Smooth muscle cell of the brain vasculature (primary cell): ENCODE data around the gene REXO1.
"Not testable (repeated sequence)": the region's sequence is repeated elsewhere in the genome, so short reads cannot be mapped to it uniquely, and the experiment has no call there.

Experiments used
- DNase-seq: peaks from one replicate; pipeline ENCODE4 v3.0.0-alpha.2; 2012; ENCODE audit warnings: low read depth, low spot score

REXO1 gene, protein sequence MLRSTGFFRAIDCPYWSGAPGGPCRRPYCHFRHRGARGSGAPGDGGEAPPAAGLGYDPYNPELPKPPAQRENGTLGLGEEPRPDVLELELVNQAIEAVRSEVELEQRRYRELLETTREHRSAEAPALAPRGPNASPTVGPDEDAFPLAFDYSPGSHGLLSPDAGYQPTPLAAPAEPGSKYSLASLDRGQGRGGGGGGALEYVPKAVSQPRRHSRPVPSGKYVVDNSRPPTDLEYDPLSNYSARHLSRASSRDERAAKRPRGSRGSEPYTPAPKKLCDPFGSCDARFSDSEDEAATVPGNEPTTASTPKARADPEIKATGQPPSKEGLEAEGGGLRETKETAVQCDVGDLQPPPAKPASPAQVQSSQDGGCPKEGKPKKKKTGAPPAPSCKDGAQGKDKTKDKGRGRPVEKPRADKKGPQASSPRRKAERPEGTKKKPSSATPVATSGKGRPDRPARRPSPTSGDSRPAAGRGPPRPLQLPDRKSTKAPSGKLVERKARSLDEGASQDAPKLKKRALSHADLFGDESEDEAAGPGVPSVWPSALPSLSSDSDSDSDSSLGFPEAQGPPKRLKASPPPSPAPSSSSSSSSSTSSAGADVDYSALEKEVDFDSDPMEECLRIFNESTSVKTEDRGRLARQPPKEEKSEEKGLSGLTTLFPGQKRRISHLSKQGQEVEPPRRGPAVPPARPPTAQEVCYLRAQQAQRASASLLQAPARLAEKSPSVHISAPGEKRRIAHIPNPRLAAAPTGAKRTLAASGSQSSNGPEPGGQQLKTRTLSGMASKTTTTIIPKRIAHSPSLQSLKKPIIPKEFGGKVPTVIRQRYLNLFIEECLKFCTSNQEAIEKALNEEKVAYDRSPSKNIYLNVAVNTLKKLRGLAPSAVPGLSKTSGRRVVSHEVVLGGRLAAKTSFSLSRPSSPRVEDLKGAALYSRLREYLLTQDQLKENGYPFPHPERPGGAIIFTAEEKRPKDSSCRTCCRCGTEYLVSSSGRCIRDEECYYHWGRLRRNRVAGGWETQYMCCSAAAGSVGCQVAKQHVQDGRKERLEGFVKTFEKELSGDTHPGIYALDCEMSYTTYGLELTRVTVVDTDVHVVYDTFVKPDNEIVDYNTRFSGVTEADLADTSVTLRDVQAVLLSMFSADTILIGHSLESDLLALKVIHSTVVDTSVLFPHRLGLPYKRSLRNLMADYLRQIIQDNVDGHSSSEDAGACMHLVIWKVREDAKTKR

GRCh38 chr19:1848399-1849131 lies at the start of gene REXO1:
Gene REXO1, minus strand, starts transcription at chr19:1848483. Its CDS starts 125 bp downstream, at chr19:1848358.
- DNase-seq, result peak; percentile 89

DNA sequence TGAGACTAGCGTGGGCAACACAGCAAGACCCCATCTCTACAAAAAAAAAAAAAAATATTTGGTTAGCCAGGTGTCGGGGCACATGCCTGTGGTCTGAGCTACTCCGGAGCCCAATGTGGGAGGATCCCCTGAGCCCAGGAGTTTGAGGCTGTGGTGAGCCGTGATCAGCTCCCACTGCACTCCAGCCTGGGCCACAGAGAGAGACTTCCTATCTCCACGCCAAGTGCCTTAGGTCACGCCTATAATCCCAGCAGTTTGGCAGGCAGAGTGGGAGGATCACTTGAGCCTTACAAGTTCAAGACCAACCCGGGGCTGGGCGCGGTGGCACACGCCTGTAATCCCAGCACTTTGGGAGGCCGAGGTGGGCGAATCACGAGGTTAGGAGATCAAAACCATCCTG lies 48.2 kb upstream of the REXO1 start:
- DNase-seq, result no peak

DNA sequence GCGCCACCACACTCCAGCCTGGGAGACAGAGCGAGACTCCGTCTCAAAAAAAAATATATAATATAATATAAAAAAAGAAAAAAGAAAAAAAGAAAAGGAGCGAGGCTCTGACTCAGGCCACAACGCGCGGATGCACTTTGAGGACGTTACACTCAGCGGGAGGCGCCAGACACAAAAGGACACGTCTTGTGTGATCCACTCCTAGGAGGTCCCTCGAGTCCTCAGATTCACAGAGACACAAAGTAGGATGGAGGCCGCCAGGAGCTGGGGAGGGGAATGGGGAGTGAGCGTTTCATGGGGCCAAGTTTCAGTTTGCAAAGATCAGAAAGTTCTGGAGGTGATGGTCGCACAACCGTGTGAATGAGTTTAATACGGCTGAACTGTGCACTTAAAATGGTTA lies 45.5 kb upstream of the REXO1 start:
- no peak for DNase-seq

DNA sequence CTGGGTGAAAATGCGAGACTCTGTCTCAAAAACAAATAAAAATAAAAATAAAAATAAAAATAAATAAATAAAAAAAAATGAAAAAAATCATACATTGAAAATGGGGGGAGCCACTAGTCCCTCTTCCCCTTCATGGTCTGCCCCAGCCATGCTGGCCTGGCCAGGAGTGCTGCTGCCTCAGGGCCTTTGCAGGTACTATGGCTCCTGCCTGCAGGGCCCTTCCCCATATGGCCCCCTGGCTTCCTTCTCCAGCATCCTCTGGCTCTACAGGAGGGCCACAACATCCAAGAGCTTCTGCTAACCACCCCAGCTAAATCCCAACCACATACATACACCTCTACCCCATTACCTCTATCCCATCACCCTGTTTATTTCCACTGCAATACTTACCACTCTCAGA lies 41.6 kb upstream of the REXO1 start:
- DNase-seq, result no peak

DNA sequence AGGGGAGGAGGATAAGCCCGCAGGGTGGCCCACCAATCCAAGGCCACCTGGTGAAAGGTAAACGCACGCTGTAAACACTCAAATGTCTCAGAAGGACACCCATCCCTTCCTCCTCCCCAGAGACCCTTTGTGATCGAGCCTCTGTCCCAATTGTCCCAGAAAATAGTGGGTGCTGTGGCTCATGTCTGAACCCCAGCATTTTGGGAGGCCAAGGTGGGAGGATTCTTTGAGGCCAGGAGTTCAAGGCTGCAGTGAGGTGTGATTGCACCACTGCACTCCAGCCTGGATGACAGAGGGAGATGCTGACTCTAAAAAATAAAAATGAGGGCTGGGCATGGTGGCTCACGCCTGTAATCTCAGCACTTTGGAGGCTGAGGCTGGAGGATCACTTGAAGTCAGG lies 40.1 kb upstream of the REXO1 start:
- no peak for DNase-seq

GRCh38 chr19:1886360-1886759 lies 38.1 kb upstream of the REXO1 start:
- not testable (repeated sequence) for DNase-seq

DNA sequence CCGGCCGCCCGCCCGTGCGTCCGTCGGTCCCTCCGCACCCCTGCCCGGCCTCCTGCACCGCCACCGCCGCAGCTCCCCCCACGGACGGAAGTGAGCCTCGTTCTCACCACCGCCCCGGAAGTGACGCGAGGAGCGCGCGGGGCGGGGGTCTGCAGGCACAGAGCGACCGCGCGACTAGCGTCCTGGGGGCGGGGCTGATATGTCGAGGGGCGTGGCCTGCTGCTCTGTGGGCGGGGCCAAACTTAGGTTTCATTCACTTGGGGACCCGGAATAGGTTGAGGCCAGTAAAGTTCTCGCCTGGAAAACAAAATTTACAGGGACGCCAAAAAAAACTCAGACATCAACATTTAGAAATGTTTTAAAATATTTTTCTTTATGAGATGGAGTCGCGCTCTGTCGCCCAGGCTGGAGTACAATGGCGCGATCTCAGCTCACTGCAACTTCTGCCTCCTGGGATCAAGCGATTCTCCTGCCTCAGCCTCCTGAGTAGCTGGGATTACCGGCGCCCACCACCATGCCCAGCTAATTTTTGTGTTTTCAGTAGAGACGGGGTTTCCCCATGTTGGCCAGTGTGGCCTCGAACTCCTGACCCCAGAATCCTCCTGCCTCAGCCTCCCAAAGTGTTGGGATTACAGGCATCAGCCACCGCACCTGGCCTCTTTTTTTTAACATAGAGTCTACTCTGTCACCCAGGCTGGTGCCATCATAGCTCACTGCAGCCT lies 37.3 kb upstream of the REXO1 start, which contains the start of gene ABHD17A:
Gene ABHD17A (minus strand): TSS at position 99 of the 722 bp plus-strand sequence. CDS start 3,930 bp downstream, outside the sequence.
- DNase-seq, result peak; percentile 74

DNA sequence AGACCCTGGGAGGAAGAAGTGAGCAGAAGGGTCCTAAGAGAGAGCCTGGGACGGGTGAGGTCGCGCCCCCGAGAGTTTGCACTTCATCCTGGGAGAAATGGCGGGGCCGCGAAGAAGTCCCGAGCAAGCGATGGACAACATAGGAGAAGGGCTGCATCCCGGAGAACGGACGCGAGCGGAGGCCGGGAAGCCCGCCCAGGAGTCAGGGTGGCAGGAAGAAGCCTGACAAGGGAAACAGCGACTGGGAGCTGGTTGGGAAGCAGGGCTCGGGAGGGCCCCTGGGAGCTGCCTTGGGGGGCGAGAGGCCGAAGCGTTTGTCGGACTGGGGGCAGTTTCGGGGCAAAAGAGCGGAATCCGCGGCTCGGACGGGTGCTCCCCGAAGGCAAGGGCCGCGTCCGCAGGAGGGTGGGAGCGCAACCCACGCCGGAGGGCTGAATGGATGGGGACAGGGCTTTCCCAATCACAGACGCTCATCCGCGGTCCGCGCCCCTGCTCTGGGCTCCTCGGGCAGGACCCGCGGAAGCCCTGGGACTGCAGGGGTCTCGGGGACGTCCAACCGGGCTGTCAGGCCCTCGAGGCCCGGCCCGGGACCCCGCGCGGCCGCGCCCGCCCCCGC lies 36.5 kb upstream of the REXO1 start:
- no peak for DNase-seq

GRCh38 chr19:1884291-1884718 lies 36.0 kb upstream of the REXO1 start:
- no peak for DNase-seq

GRCh38 chr19:1883784-1884183 lies 35.5 kb upstream of the REXO1 start:
- no peak for DNase-seq

GRCh38 chr19:1882786-1883692 lies 34.8 kb upstream of the REXO1 start:
- DNase-seq, result no peak

DNA sequence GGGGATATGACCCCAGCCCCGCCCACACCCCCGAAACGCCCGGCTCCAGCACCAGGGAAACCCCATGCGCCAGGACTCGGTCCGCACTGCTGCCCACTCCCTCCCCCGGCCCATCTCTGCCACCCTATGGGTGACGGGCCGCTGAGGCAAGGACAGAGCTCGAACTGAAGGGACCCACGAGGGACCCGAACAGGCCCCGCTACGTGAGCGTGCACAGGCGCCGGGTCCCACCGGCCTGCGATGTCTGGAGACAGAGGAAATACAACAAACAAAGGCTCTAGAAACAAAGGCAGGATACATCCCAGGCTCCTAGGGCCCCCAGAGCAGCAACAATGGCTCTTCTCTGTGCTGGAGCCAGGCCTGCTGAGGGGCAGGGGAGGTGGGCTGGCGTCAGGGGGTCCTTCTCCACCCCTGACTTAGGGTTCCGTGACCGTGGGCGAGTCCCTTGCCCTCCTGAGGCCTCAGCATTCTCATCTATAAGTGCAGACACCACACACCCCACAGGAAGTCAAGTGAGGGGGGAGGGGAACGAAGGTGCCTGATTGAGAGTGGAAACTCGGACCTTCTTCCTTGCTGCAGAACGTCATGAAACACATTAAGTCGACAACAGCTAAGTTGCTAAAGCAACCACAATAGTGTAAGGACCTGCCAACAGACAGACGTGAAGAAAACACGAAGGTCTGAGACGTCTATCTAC lies 34.0 kb upstream of the REXO1 start:
- DNase-seq, result no peak

- DNase-seq, result not testable (repeated sequence)
Observed at GRCh38 chr19:1881393-1882088, 33.3 kb upstream of the REXO1 start.

DNA sequence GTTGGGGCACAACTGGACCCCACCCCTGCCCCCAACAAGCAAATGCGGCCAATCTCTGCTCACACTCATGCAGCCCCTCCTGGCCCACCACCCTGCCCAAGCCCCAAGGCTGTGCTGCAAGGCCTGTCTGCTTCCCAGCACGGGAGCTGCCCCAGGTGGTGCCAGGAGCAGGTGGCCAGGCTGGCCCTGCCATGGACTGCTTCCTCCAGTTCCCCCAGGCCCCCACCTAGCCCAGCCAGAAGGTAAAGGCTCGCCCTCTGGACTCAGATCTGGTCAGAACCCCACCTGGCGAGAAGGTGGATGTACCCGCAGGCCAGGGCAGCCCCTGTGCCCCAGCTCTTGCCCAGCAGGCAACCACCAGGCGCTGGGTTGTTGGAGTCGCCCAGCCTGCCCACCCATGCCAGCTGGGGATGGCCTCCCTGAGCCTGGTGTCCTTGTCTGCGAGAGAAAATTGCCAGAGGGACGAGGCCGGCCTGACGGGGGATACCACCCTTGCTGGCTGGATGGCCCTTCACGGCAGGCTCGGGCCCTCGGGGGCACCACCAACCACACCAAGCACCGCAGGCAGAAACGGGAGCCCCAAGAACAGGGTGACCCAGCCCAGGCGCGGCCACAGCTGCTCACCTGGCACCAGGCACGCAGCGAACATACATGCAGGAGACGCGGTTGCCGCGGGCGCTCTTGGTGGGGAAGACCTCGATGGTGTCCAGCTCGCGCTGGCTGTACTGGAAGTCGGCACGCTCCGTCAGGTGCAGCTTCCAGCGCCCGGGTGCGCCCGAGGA lies 32.5 kb upstream of the REXO1 start:
- DNase-seq, result no peak

GRCh38 chr19:1879982-1880381 lies 31.7 kb upstream of the REXO1 start:
- DNase-seq, result not testable (repeated sequence)

DNA sequence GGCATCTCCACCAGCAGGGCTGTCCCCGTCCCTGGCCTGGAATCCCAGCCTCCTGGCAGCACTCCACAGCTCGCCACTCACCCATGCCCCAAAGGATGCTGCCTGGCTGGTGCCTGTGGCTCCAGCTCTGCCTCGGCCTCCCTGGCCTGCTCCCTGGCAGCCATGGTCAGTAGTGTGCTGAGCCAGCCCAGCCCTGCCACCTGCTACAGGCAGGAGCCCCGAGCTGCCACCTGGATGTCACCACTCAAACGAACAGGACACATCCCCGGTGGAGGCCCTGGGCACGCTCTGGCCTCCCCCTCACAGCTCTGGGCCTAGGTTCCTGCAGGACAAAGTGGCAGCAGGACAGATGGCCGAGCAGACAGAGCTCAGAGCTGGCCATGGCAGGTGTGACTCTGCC lies 30.3 kb upstream of the REXO1 start:
- not testable (repeated sequence) for DNase-seq

GRCh38 chr19:1877280-1877660 lies 29.0 kb upstream of the REXO1 start:
- not testable (repeated sequence) for DNase-seq
